Mesenteric fat pad (tissue), 1 donor: ENCODE measurements around the gene CDKAL1. TPM values are rescaled to one million over a fixed set of nuclear protein-coding genes. Genes with fewer than 3 reads are reported as not detected.
"Not testable (repeated sequence)": the region's sequence is repeated elsewhere in the genome, so short reads cannot be mapped to it uniquely, and the experiment has no call there.

ENCODE experiments used
- DNase-seq: peaks from one replicate; pipeline ENCODE4 v3.0.0-alpha.2; 2020; ENCODE audit warnings: low spot score
- total RNA-seq: library from RNA; stranded (reverse); fragmentation: NEBNext Ultra II Directional; extraction: Animal tissue kit (Norgen Biotek cat#: 25700); gene quantifications from one replicate; pipeline ENCODE4 v1.2.1, GENCODE V29; 2021
- donor health status: DM: yes; HTN: yes; CAD: no.

Gene CDKAL1
- total RNA-seq, 1 donor from 2014 or later = 13.2 TPM

- no peak for DNase-seq
Observed at GRCh38 chr6:20589266-20589665, 55.0 kb downstream of the CDKAL1 start.

GRCh38 chr6:20590476-20590875 lies 56.2 kb downstream of the CDKAL1 start:
- DNase-seq = not testable (repeated sequence)

GRCh38 chr6:20594299-20594853 lies 60.1 kb downstream of the CDKAL1 start:
- DNase-seq = not testable (repeated sequence)

GRCh38 chr6:20599302-20600051 lies 65.2 kb downstream of the CDKAL1 start:
- no peak for DNase-seq

- DNase-seq = no peak
Observed at GRCh38 chr6:20600831-20601230, 66.6 kb downstream of the CDKAL1 start.

GRCh38 chr6:20604159-20604558 lies 69.9 kb downstream of the CDKAL1 start:
- DNase-seq = no peak

GRCh38 chr6:20605061-20605460 lies 70.8 kb downstream of the CDKAL1 start:
- DNase-seq = no peak

- no peak for DNase-seq
Observed at GRCh38 chr6:20605581-20605980, 71.3 kb downstream of the CDKAL1 start.

- no peak for DNase-seq
Observed at GRCh38 chr6:20606831-20607230, 72.6 kb downstream of the CDKAL1 start.

- DNase-seq = no peak
Observed at GRCh38 chr6:20608356-20608755, 74.1 kb downstream of the CDKAL1 start.

- DNase-seq = no peak
Observed at GRCh38 chr6:20608905-20609304, 74.6 kb downstream of the CDKAL1 start.

GRCh38 chr6:20609924-20610323 lies 75.7 kb downstream of the CDKAL1 start:
- not testable (repeated sequence) for DNase-seq

- no peak for DNase-seq
Observed at GRCh38 chr6:20610636-20611370, 76.5 kb downstream of the CDKAL1 start.

- not testable (repeated sequence) for DNase-seq
Observed at GRCh38 chr6:20617537-20617936, 83.3 kb downstream of the CDKAL1 start.

- no peak for DNase-seq
Observed at GRCh38 chr6:20620043-20620442, 85.8 kb downstream of the CDKAL1 start.

- DNase-seq = no peak
Observed at GRCh38 chr6:20623761-20624160, 89.5 kb downstream of the CDKAL1 start.

- no peak for DNase-seq
Observed at GRCh38 chr6:20626165-20626564, 91.9 kb downstream of the CDKAL1 start.

- DNase-seq = no peak
Observed at GRCh38 chr6:20629509-20629908, 95.3 kb downstream of the CDKAL1 start.

GRCh38 chr6:20630136-20630535 lies 95.9 kb downstream of the CDKAL1 start:
- DNase-seq = no peak

GRCh38 chr6:20630617-20631548 lies 96.6 kb downstream of the CDKAL1 start:
- no peak for DNase-seq

- no peak for DNase-seq
Observed at GRCh38 chr6:20631549-20631924, 97.3 kb downstream of the CDKAL1 start.
